Measurements from ENCODE around the gene ZNF467. TPM values are rescaled to one million over a fixed set of nuclear protein-coding genes. Genes with fewer than 3 reads are reported as not detected.

The ZNF467 gene
- total RNA-seq, 1 experiment from 2014 or later: 18.1 TPM

GRCh38 chr7:149766135-149766675 is 7.2 kb downstream of the ZNF467 start:
- POLR2A ChIA-PET: no interaction called here
- intact Hi-C loops (cut with micrococcal nuclease; ENCODE audit: unreplicated experiment): no loop called here
- no TSS peak for BruUV-seq (replicated peaks)
- ATAC-seq: no peak
- TF ChIP-seq CTCF (IDR thresholded peaks at IDR 0.05) (no peak), REST (IDR thresholded peaks at IDR 0.05; ENCODE audit: insufficient read depth in 1 of 2, low read depth in 2 of 2, low read length in 1 of 2) (no peak), TCF7L2 (IDR thresholded peaks at IDR 0.05; ENCODE audit: low read depth, low read length) (no peak)
- no peaks in the 10 kb centered on the region for H3K9me3 ChIP-seq (ENCODE audit: control insufficient read depth, insufficient read depth, low read depth, low read length)
- CTCF ChIA-PET: no interaction called here
- no peak for DNase-seq (ENCODE audit: low read depth, low spot score)
- no peak overlapping the region for H3K27ac ChIP-seq (ENCODE audit: low read length)
- no peaks in the 10 kb centered on the region for H3K27me3 ChIP-seq (ENCODE audit: control insufficient read depth, insufficient read depth, low read length)
- in situ Hi-C loops (cut with HindIII; ENCODE audit: low pct_unique_long_range_greater_than_20kb, low sequenced_read_pairs): no loop called here
- no peaks in the 10 kb centered on the region for H3K36me3 ChIP-seq (ENCODE audit: control insufficient read depth, insufficient read depth, low read length)
- H3K4me3 ChIP-seq (ENCODE audit: low read depth in 2 of 2, low read length in 2 of 2): no peak overlapping the region
- H3K4me1 ChIP-seq (ENCODE audit: control insufficient read depth, insufficient read depth, low read length): peaks cover 5% of the 10 kb centered on the region

GRCh38 chr7:149765399-149766121 is 7.8 kb downstream of the ZNF467 start:
- Histone ChIP-seq H3K36me3 (ENCODE audit: control insufficient read depth, insufficient read depth, low read length) (no peaks in the 10 kb centered on the region), H3K27me3 (ENCODE audit: control insufficient read depth, insufficient read depth, low read length) (no peaks in the 10 kb centered on the region), H3K9me3 (ENCODE audit: control insufficient read depth, insufficient read depth, low read depth, low read length) (no peaks in the 10 kb centered on the region), H3K4me3 (ENCODE audit: low read depth in 2 of 2, low read length in 2 of 2) (no peak overlapping the region), H3K27ac (ENCODE audit: low read length) (no peak overlapping the region), H3K4me1 (ENCODE audit: control insufficient read depth, insufficient read depth, low read length) (no peaks in the 10 kb centered on the region)
- ATAC-seq (no peak), DNase-seq (ENCODE audit: low read depth, low spot score) (no peak)
- TF ChIP-seq CTCF (IDR thresholded peaks at IDR 0.05) (no peak), POLR2AphosphoS5 (IDR thresholded peaks at IDR 0.05; ENCODE audit: low read depth, low read length) (no peak), TCF7L2 (IDR thresholded peaks at IDR 0.05; ENCODE audit: low read depth, low read length) (no peak), REST (IDR thresholded peaks at IDR 0.05; ENCODE audit: insufficient read depth in 1 of 2, low read depth in 2 of 2, low read length in 1 of 2) (no peak), SIN3A (IDR thresholded peaks at IDR 0.05; ENCODE audit: borderline replicate concordance, insufficient read depth, low read depth, low read length) (no peak)
- intact Hi-C loops (cut with micrococcal nuclease; ENCODE audit: unreplicated experiment) (no loop called here), in situ Hi-C loops (cut with HindIII; ENCODE audit: low pct_unique_long_range_greater_than_20kb, low sequenced_read_pairs) (no loop called here)
- ChIA-PET CTCF (no interaction called here), POLR2A (no interaction called here)
- BruUV-seq (replicated peaks): no TSS peak

All from Panc1 (cell line).